ENCODE data around the gene OGG1.

- no peak for TF ChIP-seq GATA2 (IDR thresholded peaks at IDR 0.05; ENCODE audit: low read depth, low read length)
- TF ChIP-seq GATA3 (IDR thresholded peaks at IDR 0.05; ENCODE audit: low read depth, low read length), result no peak
Observed at GRCh38 chr3:9748031-9748430, 1.7 kb upstream of the OGG1 start.
